Esophagus muscularis mucosa (tissue), 4 donors: ENCODE data around the gene SECISBP2.

Source experiments
- CTCF ChIP-seq, 3 experiments: fragments of 200-600 bp in 2 of 3; fragments of 450-650 bp in 1 of 3; sonication (generic) in 2 of 3; IDR thresholded peaks; one replicate each; pipeline ENCODE4 v1.5.1; 2017 to 2019; ENCODE audit warnings: antibody characterized with exemption in 3 of 3, mild to moderate bottlenecking in 2 of 3, moderate library complexity in 1 of 3
- EP300 ChIP-seq: sonication (generic); formaldehyde crosslinking; IDR thresholded peaks from one replicate; pipeline ENCODE4 v1.6.1; 2017; ENCODE audit warnings: antibody characterized with exemption
- POLR2A ChIP-seq: fragments of 450-650 bp; IDR thresholded peaks from one replicate; pipeline ENCODE4 v1.6.1; 2017; ENCODE audit warnings: antibody characterized with exemption, moderate library complexity, mild to moderate bottlenecking, low read depth
- POLR2AphosphoS5 ChIP-seq, 2 donors: sonication (generic); formaldehyde crosslinking; IDR thresholded peaks; one replicate each; pipeline ENCODE4 v1.6.1; 2017; ENCODE audit warnings: antibody characterized with exemption in 2 of 2

GRCh38 chr9:89386797-89387196 lies 68.5 kb downstream of the SECISBP2 start:
- no peak for TF ChIP-seq CTCF (IDR thresholded peaks at IDR 0.05)
- TF ChIP-seq EP300 = no peak
- no peak for TF ChIP-seq POLR2AphosphoS5 (IDR thresholded peaks at IDR 0.05)
- no peak for TF ChIP-seq POLR2A
